ENCODE data around the gene ALMS1.

DNA sequence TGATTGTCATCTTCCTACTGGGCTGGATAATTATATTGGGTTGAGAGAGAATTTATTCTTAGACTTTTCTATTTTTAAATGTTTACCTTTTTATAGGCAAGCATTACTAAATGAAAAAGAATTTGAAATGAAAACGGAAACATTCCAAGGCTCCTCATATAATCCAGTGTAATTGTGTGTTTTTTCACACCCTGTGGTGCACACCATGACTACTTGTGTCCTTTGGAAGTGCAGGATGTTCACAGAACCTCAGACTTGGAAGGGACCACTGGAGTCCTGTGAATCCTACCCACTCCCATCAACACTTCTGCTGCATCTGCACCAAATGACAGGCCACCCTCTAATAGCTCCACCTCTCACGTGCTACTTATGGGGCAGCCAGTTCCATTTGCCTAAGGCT is 208.6 kb downstream of the ALMS1 start:
- TF ChIP-seq, protein P1, sequence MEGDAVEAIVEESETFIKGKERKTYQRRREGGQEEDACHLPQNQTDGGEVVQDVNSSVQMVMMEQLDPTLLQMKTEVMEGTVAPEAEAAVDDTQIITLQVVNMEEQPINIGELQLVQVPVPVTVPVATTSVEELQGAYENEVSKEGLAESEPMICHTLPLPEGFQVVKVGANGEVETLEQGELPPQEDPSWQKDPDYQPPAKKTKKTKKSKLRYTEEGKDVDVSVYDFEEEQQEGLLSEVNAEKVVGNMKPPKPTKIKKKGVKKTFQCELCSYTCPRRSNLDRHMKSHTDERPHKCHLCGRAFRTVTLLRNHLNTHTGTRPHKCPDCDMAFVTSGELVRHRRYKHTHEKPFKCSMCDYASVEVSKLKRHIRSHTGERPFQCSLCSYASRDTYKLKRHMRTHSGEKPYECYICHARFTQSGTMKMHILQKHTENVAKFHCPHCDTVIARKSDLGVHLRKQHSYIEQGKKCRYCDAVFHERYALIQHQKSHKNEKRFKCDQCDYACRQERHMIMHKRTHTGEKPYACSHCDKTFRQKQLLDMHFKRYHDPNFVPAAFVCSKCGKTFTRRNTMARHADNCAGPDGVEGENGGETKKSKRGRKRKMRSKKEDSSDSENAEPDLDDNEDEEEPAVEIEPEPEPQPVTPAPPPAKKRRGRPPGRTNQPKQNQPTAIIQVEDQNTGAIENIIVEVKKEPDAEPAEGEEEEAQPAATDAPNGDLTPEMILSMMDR (optimal IDR thresholded peaks at IDR 0.05 in 1 of 3, IDR thresholded peaks at IDR 0.05 in 1 of 3, conservative IDR thresholded peaks at IDR 0.05 in 1 of 3; ENCODE audit: extremely low read depth in 1 of 3, insufficient read depth in 2 of 3, low read length in 3 of 3): no peak
- no peak for TF ChIP-seq EZH2 (IDR thresholded peaks at IDR 0.05; ENCODE audit: low read length)

Measured in keratinocyte (primary cell).